DND-41 (cell line): ENCODE measurements around the gene FGF14.

Experiments
- ATAC-seq: fragments of 200-7000 bp; cut with Tn5 transposase; 3 replicates; pipeline ENCODE4 v1.9.1; 2021; ENCODE audit warnings: low read depth; ENCODE audit not compliant: insufficient read depth
- DNase-seq: peaks from one replicate; pipeline ENCODE4 v3.0.0-alpha.2; 2020
- H2AFZ ChIP-seq: 2 replicates; pipeline ENCODE4 v1.6.0; 2012; ENCODE audit warnings: low read depth, low read length
- H3K27ac ChIP-seq: 2 replicates; pipeline ENCODE4 v1.5.1; 2012; ENCODE audit warnings: low read length, inconsistent platforms
- H3K27me3 ChIP-seq: fragments of 200-600 bp; sonication (generic); 2 replicates; pipeline ENCODE4 v1.6.0; 2012; ENCODE audit warnings: low read length, mild to moderate bottlenecking, inconsistent platforms; ENCODE audit not compliant: insufficient read depth, poor library complexity
- H3K36me3 ChIP-seq: 2 replicates; pipeline ENCODE4 v1.5.1; 2012; ENCODE audit warnings: low read length, inconsistent platforms; ENCODE audit not compliant: insufficient read depth
- H3K4me1 ChIP-seq: 2 replicates; pipeline ENCODE4 v1.5.1; 2012; ENCODE audit warnings: mild to moderate bottlenecking, low read length; ENCODE audit not compliant: insufficient read depth
- H3K4me2 ChIP-seq: 2 replicates; pipeline ENCODE4 v1.6.0; 2012; ENCODE audit warnings: mild to moderate bottlenecking, moderate library complexity, low read length, inconsistent platforms; ENCODE audit not compliant: insufficient read depth
- H3K4me3 ChIP-seq, 2 experiments: fragments of 200-600 bp in 1 of 2; shearing (Covaris generic) in 1 of 2; 2 replicates each; pipeline ENCODE4 v1.5.1; 2012 to 2016; ENCODE audit warnings: inconsistent platforms in 2 of 2, low read length in 2 of 2, mild to moderate bottlenecking in 2 of 2, low read depth in 1 of 2, moderate library complexity in 1 of 2
- H3K79me2 ChIP-seq: 2 replicates; pipeline ENCODE4 v1.6.0; 2012; ENCODE audit warnings: low read length, inconsistent platforms; ENCODE audit not compliant: insufficient read depth
- H3K9ac ChIP-seq: 2 replicates; pipeline ENCODE4 v1.6.0; 2012; ENCODE audit warnings: low read depth, mild to moderate bottlenecking, inconsistent platforms, low read length, moderate library complexity
- H3K9me3 ChIP-seq: 2 replicates; pipeline ENCODE4 v1.5.1; 2012; ENCODE audit warnings: low read length, moderate library complexity, mild to moderate bottlenecking, inconsistent platforms; ENCODE audit not compliant: insufficient read depth, severe bottlenecking
- H4K20me1 ChIP-seq: 2 replicates; pipeline ENCODE4 v1.6.0; 2012; ENCODE audit warnings: low read length; ENCODE audit not compliant: insufficient read depth
- CTCF ChIP-seq: IDR thresholded peaks from 2 replicates; pipeline ENCODE4 v1.5.1; 2012; ENCODE audit warnings: borderline replicate concordance, low read length, moderate library complexity, mild to moderate bottlenecking; ENCODE audit not compliant: poor library complexity, severe bottlenecking; ENCODE audit errors: extremely low read depth
- EZH2 ChIP-seq: IDR thresholded peaks from 3 replicates; pipeline ENCODE4 v1.6.1; 2012; ENCODE audit warnings: borderline replicate concordance, low read depth, mild to moderate bottlenecking, moderate library complexity, low read length, inconsistent platforms; ENCODE audit not compliant: severe bottlenecking

FGF14 gene

DNA sequence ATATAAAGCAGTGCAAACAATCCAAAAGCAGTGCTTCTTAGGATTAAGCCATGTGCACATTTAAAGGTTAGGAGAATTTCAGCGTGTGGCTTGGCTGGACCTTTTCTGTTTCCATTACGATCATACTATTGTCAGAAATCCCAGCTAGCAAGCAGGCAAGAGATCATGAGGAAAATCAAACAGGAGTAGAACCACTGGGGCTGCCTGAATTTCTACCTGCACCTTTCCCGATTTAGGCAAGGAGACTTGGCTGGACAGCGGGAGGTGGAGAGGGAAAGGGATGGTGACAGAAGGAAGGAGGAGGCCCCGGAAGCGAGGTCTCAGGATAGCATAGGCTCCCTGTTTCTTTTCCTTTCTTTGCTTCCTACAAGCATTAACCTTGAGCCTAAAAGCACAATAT lies 102.5 kb downstream of the FGF14 start:
- Histone ChIP-seq H3K4me1 (no peaks in the 10 kb centered on the region), H3K4me3 (no peak overlapping the region), H3K79me2 (no peaks in the 10 kb centered on the region), H4K20me1 (no peaks in the 10 kb centered on the region), H3K27ac (no peak overlapping the region), H3K27me3 (no peaks in the 10 kb centered on the region), H3K9me3 (no peaks in the 10 kb centered on the region), H3K9ac (no peak overlapping the region), H2AFZ (no peak overlapping the region), H3K4me2 (no peak overlapping the region), H3K36me3 (no peaks in the 10 kb centered on the region)
- ATAC-seq (no peak), DNase-seq (no peak)
- TF ChIP-seq CTCF (no peak), EZH2 (no peak)

DNA sequence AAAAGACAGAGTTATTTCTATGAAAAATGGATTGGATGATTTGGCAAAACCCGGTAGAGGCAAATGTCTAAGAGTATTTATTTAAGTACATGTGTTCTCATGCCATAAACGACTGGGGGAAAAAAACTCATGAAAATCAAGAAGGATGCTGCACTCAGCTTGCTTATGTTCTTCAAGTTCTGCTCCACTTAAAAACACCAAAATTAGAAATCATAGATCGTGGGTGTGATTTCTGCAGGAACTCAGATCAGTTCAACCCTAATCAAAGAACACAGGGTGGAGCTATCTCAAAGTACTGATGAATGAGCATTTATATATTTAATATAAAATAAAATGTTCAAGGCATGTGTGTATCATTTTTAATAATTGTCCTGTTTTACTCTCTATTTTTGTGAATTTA lies 103.8 kb downstream of the FGF14 start:
- Histone ChIP-seq H4K20me1 (no peaks in the 10 kb centered on the region), H3K4me2 (no peak overlapping the region), H3K4me3 (no peak overlapping the region), H3K4me1 (no peaks in the 10 kb centered on the region), H3K27me3 (no peaks in the 10 kb centered on the region), H3K79me2 (no peaks in the 10 kb centered on the region), H2AFZ (no peak overlapping the region), H3K9me3 (no peaks in the 10 kb centered on the region), H3K27ac (no peak overlapping the region), H3K36me3 (no peaks in the 10 kb centered on the region), H3K9ac (no peak overlapping the region)
- DNase-seq = no peak
- no peak for TF ChIP-seq EZH2
- no peak for TF ChIP-seq CTCF
- no peak for ATAC-seq

DNA sequence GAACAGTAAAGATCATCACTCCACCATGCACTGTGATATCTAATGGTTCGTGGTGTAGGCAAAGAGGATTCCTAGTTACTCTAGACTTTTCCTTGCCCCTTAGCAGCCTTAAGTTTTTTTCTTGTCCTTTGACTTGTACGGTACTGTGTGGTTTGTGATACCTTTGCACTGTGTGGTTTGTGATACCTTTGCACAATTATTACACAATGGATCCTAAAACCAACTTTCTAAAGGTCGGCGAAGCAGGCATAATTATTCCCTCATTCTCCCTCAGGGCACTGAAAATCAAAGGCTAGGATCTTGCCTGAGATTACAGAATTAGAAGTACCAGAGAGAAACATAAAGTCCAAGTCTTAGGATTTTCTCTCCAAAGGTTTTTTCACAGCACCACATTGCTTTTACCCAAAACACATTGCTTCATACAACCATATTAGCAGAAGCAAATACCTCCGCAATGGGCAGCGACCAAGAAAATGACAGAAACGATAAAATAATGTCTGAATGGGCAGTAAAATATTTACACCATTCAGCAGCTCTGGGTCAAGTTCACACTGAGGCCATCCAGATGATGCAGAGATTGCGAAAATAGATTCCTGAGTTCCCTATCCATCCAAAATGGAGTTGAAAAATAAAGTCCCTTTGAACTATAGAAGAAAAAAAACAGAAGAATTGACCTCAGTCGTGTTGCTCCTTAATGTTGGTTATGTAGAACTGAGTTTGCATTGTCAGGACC lies 106.4 kb downstream of the FGF14 start:
- Histone ChIP-seq H3K9me3 (no peaks in the 10 kb centered on the region), H3K4me3 (no peak overlapping the region), H4K20me1 (no peaks in the 10 kb centered on the region), H3K36me3 (no peaks in the 10 kb centered on the region), H3K79me2 (no peaks in the 10 kb centered on the region), H3K4me2 (no peak overlapping the region), H2AFZ (no peak overlapping the region), H3K9ac (no peak overlapping the region), H3K27me3 (peaks cover 3% of the 10 kb centered on the region), H3K27ac (no peak overlapping the region), H3K4me1 (no peaks in the 10 kb centered on the region)
- DNase-seq (no peak), ATAC-seq (no peak)
- TF ChIP-seq EZH2 (no peak), CTCF (no peak)
